H9 (cell line): ENCODE measurements around the gene REC114. TPM values are rescaled to one million over a fixed set of nuclear protein-coding genes. Genes with fewer than 3 reads are reported as not detected.
A peak's percentile ranks its signal among the peaks of the same experiment; 100 is the strongest.

Source experiments
- DNase-seq: peaks from one replicate; pipeline ENCODE4 v3.0.0-alpha.2; 2017
- H2AFZ ChIP-seq: one replicate; pipeline ENCODE4 v1.6.1; 2013; ENCODE audit warnings: mild to moderate bottlenecking, low read length, control low read depth, moderate library complexity
- H2AK5ac ChIP-seq: 2 replicates; pipeline ENCODE4 v1.6.1; 2013; ENCODE audit warnings: low read length, control low read depth, mixed read lengths; ENCODE audit not compliant: insufficient read length
- H2BK120ac ChIP-seq: one replicate; pipeline ENCODE4 v1.6.1; 2013; ENCODE audit warnings: low read depth, mild to moderate bottlenecking, low read length, control low read depth, inconsistent platforms; ENCODE audit not compliant: poor library complexity, severe bottlenecking
- H2BK12ac ChIP-seq: 2 replicates; pipeline ENCODE4 v1.6.1; 2013; ENCODE audit warnings: low read length, control low read depth, mixed read lengths, low read depth; ENCODE audit not compliant: insufficient read length
- H2BK15ac ChIP-seq: 2 replicates; pipeline ENCODE4 v1.6.1; 2013; ENCODE audit warnings: low read depth, low read length, control low read depth
- H2BK20ac ChIP-seq: one replicate; pipeline ENCODE4 v1.6.1; 2013; ENCODE audit warnings: low read depth, mild to moderate bottlenecking, low read length, control low read depth, inconsistent platforms; ENCODE audit not compliant: poor library complexity, severe bottlenecking
- H2BK5ac ChIP-seq: 2 replicates; pipeline ENCODE4 v1.6.1; 2013; ENCODE audit warnings: low read length, control low read depth, mixed read lengths; ENCODE audit not compliant: insufficient read length
- H3K14ac ChIP-seq: 2 replicates; pipeline ENCODE4 v1.6.1; 2013; ENCODE audit warnings: low read length, control low read depth; ENCODE audit not compliant: insufficient read depth
- H3K18ac ChIP-seq: 2 replicates; pipeline ENCODE4 v1.6.1; 2013; ENCODE audit warnings: low read depth, mild to moderate bottlenecking, mixed read lengths, low read length, control low read depth; ENCODE audit not compliant: insufficient read length
- H3K23ac ChIP-seq: 2 replicates; pipeline ENCODE4 v1.6.1; 2013; ENCODE audit warnings: low read length, control low read depth, mixed read lengths, low read depth; ENCODE audit not compliant: insufficient read length
- H3K23me2 ChIP-seq: 2 replicates; pipeline ENCODE4 v1.6.1; 2013; ENCODE audit warnings: low read depth, mild to moderate bottlenecking, mixed read lengths, low read length, control low read depth; ENCODE audit not compliant: insufficient read length, poor library complexity, severe bottlenecking
- H3K27ac ChIP-seq: 2 replicates; pipeline ENCODE4 v1.5.1; 2013; ENCODE audit warnings: low read length, control low read depth, mixed read lengths, low read depth; ENCODE audit not compliant: insufficient read length
- H3K27me3 ChIP-seq: 2 replicates; pipeline ENCODE4 v1.6.1; 2013; ENCODE audit warnings: low read length, control low read depth, inconsistent platforms; ENCODE audit not compliant: insufficient read depth
- H3K4ac ChIP-seq: 2 replicates; pipeline ENCODE4 v1.6.1; 2013; ENCODE audit warnings: low read depth, mild to moderate bottlenecking, control low read depth, inconsistent platforms, low read length, moderate library complexity
- H3K4me1 ChIP-seq: 2 replicates; pipeline ENCODE4 v1.6.1; 2013; ENCODE audit warnings: low read length, control low read depth, inconsistent platforms; ENCODE audit not compliant: insufficient read depth
- H3K4me2 ChIP-seq: 2 replicates; pipeline ENCODE4 v1.6.1; 2013; ENCODE audit warnings: low read length, control low read depth, mixed read lengths; ENCODE audit not compliant: insufficient read length, insufficient read depth
- H3K56ac ChIP-seq: 2 replicates; pipeline ENCODE4 v1.6.1; 2013; ENCODE audit warnings: low read depth, mild to moderate bottlenecking, mixed read lengths, low read length, control low read depth; ENCODE audit not compliant: insufficient read length
- H3K79me1 ChIP-seq: 2 replicates; pipeline ENCODE4 v1.6.1; 2013; ENCODE audit warnings: low read depth, mild to moderate bottlenecking, moderate library complexity, low read length, control low read depth, inconsistent platforms; ENCODE audit not compliant: insufficient read depth, poor library complexity, severe bottlenecking
- H3K79me2 ChIP-seq: 2 replicates; pipeline ENCODE4 v1.6.1; 2013; ENCODE audit warnings: low read length, control low read depth, inconsistent platforms; ENCODE audit not compliant: insufficient read depth
- H3K9ac ChIP-seq: 2 replicates; pipeline ENCODE4 v1.6.1; 2013; ENCODE audit warnings: low read length, control low read depth, mixed read lengths; ENCODE audit not compliant: insufficient read length; ENCODE audit errors: extremely low read depth
- H3K9me3 ChIP-seq: one replicate; pipeline ENCODE4 v1.6.1; 2013; ENCODE audit warnings: low read depth, low read length, inconsistent platforms; ENCODE audit not compliant: control insufficient read depth
- H3T11ph ChIP-seq: one replicate; pipeline ENCODE4 v1.6.1; 2013; ENCODE audit warnings: mild to moderate bottlenecking, low read length, control low read depth, inconsistent platforms
- H4K20me1 ChIP-seq: one replicate; pipeline ENCODE4 v1.6.1; 2013; ENCODE audit not compliant: control insufficient read depth, insufficient read length, insufficient read depth
- H4K5ac ChIP-seq: 2 replicates; pipeline ENCODE4 v1.6.1; 2013; ENCODE audit warnings: low read depth, mild to moderate bottlenecking, mixed read lengths, low read length, control low read depth; ENCODE audit not compliant: insufficient read length
- H4K8ac ChIP-seq: replicated peaks from 2 replicates; pipeline ENCODE4 v1.6.1; 2013; ENCODE audit warnings: low read length, control low read depth, mixed read lengths, low read depth; ENCODE audit not compliant: insufficient read length
- H4K91ac ChIP-seq: 2 replicates; pipeline ENCODE4 v1.6.1; 2013; ENCODE audit warnings: low read depth, mild to moderate bottlenecking, moderate library complexity, mixed read lengths, low read length, control low read depth; ENCODE audit not compliant: insufficient read length
- H3K27ac Mint-ChIP-seq, 3 experiments: 2 replicates in 2 of 3; 3 replicates in 1 of 3; pipeline ENCODE4 v1.8.0; 2020 to 2021; ENCODE audit warnings: mixed read lengths in 3 of 3, mild to moderate bottlenecking in 1 of 3, moderate library complexity in 1 of 3
- H3K27me3 Mint-ChIP-seq: 2 replicates; pipeline ENCODE4 v1.8.0; 2021; ENCODE audit warnings: low read depth, mild to moderate bottlenecking, moderate library complexity, mixed read lengths
- H3K36me3 Mint-ChIP-seq, 3 experiments: 2 replicates in 2 of 3; 3 replicates in 1 of 3; pipeline ENCODE4 v1.8.0; 2020 to 2021; ENCODE audit warnings: low read depth in 3 of 3, mixed read lengths in 3 of 3; ENCODE audit not compliant: insufficient read depth in 1 of 3
- H3K4me1 Mint-ChIP-seq, 2 experiments: 2 replicates each; pipeline ENCODE4 v1.8.0; 2020; ENCODE audit warnings: mixed read lengths in 2 of 2
- H3K4me3 Mint-ChIP-seq, 2 experiments: 2 replicates in 1 of 2; 3 replicates in 1 of 2; pipeline ENCODE4 v1.8.0; 2020 to 2021; ENCODE audit warnings: mild to moderate bottlenecking in 2 of 2, mixed read lengths in 2 of 2, moderate library complexity in 1 of 2
- H3K9me3 Mint-ChIP-seq, 2 experiments: 2 replicates in 1 of 2; 3 replicates in 1 of 2; pipeline ENCODE4 v1.8.0; 2020; ENCODE audit warnings: mild to moderate bottlenecking in 2 of 2, mixed read lengths in 2 of 2, moderate library complexity in 1 of 2
- WGBS: extraction: QIAGEN DNeasy Blood & Tissue Kit; methylation state at CpG from one replicate; pipeline ENCODE4 v1.1.7; 2013; ENCODE audit warnings: missing lambda C conversion rate, low lambda C conversion rate, mixed read lengths; ENCODE audit not compliant: insufficient read length; ENCODE audit errors: extremely low coverage; 5-methylcytosine and 5-hydroxymethylcytosine counted together
- total RNA-seq: library from RNA; stranded (reverse); gene quantifications from 2 replicates; pipeline ENCODE4 v1.2.1, GENCODE V29; 2021
- TF ChIP-seq, protein P1 (sequence below): fragments of 200-600 bp; sonication (generic); conservative IDR thresholded peaks from 3 replicates; pipeline ENCODE4 v1.8.0; 2021; ENCODE audit warnings: antibody characterized with exemption, mild to moderate bottlenecking

REC114 gene
- total RNA-seq, 1 experiment from 2014 or later: not detected

- no peak for DNase-seq
- Histone ChIP-seq H3K27me3 (no peaks in the 10 kb centered on the region), H3K4ac (no peak overlapping the region), H3K4me2 (no peak overlapping the region), H3K23me2 (no peaks in the 10 kb centered on the region), H3K4me1 (no peaks in the 10 kb centered on the region), H3K9ac (no peak overlapping the region), H4K8ac (no peak overlapping the region), H2BK120ac (no peak overlapping the region), H3K23ac (no peak overlapping the region), H2BK15ac (no peak overlapping the region), H3K79me1 (no peaks in the 10 kb centered on the region), H2AFZ (no peak overlapping the region), H3K18ac (no peak overlapping the region), H2BK5ac (no peak overlapping the region), H3K79me2 (no peaks in the 10 kb centered on the region), H3K14ac (no peak overlapping the region), H3K27ac (no peak overlapping the region), H4K5ac (no peak overlapping the region), H2AK5ac (no peak overlapping the region), H2BK12ac (no peak overlapping the region), H2BK20ac (no peak overlapping the region), H3K9me3 (no peaks in the 10 kb centered on the region), H3K56ac (no peak overlapping the region), H4K91ac (no peak overlapping the region), H4K20me1 (no peaks in the 10 kb centered on the region), H3T11ph (no peak overlapping the region)
- Mint-ChIP-seq H3K27me3 (no peaks in the 10 kb centered on the region), H3K36me3 (peaks cover 15 to 68% (median 57%) of the 10 kb centered on the region in 3 experiments; a peak in 6 of 7 replicates), H3K4me1 (no peaks in the 10 kb centered on the region; a peak in 1 of 4 replicates), H3K4me3 (no peak overlapping the region), H3K9me3 (no peaks in the 10 kb centered on the region), H3K27ac (peak overlapping the region in 2 of 3 experiments; percentile 46 to 62; a peak in 2 of 7 replicates)
- no CpG with 5 or more reads among the region's 5 CpGs for WGBS
- TF ChIP-seq, protein P1, sequence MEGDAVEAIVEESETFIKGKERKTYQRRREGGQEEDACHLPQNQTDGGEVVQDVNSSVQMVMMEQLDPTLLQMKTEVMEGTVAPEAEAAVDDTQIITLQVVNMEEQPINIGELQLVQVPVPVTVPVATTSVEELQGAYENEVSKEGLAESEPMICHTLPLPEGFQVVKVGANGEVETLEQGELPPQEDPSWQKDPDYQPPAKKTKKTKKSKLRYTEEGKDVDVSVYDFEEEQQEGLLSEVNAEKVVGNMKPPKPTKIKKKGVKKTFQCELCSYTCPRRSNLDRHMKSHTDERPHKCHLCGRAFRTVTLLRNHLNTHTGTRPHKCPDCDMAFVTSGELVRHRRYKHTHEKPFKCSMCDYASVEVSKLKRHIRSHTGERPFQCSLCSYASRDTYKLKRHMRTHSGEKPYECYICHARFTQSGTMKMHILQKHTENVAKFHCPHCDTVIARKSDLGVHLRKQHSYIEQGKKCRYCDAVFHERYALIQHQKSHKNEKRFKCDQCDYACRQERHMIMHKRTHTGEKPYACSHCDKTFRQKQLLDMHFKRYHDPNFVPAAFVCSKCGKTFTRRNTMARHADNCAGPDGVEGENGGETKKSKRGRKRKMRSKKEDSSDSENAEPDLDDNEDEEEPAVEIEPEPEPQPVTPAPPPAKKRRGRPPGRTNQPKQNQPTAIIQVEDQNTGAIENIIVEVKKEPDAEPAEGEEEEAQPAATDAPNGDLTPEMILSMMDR: no peak
Observed at GRCh38 chr15:73585871-73586654, 143.1 kb downstream of the REC114 start.
